NCI-H2227 (cell line): ENCODE data around the gene ZNRF3.

Source experiments
- DNase-seq: peaks from one replicate; lab custom pipeline; 2025; ENCODE audit not compliant: unreplicated experiment; lab: John Stamatoyannopoulos, UW

Gene ZNRF3

DNA sequence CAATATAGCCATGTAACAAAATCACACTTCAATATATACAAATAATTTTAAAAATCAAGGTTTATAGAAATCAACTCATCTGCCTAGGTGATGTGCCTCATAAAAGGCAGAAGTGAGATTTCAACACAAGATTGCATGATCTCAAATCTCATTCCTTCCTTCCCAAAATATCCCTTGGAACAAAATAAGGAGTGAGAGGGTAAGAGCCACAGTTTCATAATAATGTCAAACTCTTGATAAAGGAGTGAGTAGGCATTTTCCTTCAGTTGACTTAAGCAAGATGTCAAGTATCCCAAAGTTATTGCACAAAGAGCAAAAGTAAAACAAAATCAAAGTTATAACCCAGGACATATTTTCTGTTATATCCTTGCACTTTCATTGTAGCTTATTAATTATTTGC lies 97.0 kb downstream of the ZNRF3 start:
- DNase-seq: no peak

- no peak for DNase-seq
Observed at GRCh38 chr22:28981818-28982499, 98.6 kb downstream of the ZNRF3 start.

- no peak for DNase-seq
Observed at GRCh38 chr22:28983190-28983589, 99.8 kb downstream of the ZNRF3 start.

DNA sequence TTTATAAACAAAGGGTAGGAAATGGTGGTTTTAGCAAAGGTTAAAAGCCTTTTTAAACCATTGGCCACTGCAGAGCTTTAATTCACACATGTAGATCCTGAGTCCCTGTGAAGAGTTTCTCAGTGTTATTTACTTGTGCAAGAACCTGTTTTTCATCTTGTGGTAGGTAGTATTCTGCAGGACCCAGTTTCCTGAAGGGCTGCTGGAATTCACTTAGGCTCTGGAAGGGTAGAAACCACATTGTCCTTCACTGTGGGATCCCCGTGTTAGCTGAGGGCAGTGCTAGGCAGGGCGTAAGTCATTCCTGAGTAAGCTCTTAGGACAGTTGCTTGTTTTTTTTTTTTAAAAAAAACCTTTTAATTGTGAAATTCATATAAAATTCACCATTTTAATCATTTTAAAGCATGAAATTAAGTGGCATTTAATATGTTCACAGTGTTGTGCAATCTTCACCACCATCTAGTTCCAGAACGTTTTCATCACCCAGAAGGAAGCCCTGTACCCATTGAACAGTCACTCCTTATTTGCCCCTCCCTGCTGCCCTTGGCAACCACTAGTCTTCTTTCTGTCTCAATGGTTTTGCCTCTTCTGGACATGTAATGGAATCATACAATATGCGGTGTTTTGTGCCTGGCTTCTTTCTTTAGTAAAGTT lies 100.5 kb downstream of the ZNRF3 start:
- no peak for DNase-seq

- DNase-seq: no peak
Observed at GRCh38 chr22:28984482-28985158, 101.2 kb downstream of the ZNRF3 start.

DNA sequence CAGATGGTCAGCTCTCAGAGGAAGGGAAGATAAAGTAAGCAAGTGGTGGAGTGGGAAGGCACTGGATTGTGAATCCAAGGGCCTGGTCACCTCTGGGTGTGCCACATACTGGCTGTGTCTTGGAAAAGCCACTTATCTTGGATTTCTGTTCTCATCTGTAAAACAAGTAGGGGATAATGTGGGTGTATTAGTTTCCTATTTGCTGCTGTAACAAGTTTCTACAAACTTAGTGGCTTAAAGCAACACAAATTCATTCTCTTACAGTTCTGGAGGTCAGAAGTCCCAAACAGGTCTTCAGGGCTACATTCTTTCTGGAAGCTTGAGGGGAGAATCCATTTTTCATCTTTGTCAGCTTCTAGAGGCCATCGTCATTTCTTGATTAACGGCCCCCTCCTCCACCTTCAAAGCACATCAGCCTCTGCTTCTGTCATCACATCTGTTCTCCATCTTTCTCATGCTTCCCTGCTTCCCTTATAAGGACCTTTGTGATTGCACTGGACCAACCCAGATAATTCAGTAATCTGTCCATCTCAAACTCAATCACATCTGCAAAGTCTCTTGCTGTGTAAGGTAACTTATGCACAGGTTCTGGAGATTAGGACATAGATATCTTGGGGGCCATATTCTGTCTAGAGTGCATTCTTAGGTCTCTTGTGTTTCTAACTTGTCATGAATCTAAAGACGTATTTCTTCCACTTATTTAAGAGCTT lies 102.4 kb downstream of the ZNRF3 start:
- DNase-seq: no peak

DNA sequence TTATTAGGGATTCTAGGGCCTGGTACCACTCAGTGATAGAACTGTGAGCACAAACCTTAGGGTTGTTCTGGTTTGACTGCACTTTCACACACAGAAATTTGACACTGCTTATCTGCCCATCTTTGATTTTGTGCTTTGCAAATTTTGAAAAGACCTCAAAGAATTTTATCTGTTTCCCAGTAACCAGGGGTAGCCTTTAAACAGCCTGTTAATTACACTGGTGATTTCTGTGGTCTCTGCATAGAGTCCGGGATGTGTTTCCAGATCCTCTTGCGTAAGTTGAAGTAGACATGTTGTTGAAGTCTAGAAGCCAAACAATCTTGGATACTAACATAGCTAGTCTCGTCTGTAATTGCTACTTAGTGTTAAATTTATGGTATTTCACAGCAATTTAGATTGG lies 103.0 kb downstream of the ZNRF3 start:
- no peak for DNase-seq

DNA sequence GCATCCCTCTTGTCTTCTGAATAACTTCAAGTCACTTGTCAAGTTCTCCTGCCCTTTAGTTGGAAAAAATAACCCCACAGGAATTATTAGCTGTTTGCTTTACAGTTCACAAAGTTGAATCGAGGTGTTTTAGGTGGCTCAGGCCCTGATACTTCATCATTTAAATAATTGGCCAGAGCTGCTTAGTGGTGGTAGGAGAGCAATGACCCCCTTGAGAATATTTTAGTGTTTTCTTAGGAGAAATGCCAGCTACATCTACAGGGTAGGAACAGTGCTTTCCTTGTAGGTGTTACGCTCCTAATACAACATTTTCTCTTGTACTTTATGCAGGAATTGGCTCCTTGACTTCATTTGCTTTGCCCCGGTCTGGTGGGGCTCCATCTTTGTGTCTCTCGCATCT lies 105.1 kb downstream of the ZNRF3 start:
- DNase-seq: no peak

DNA sequence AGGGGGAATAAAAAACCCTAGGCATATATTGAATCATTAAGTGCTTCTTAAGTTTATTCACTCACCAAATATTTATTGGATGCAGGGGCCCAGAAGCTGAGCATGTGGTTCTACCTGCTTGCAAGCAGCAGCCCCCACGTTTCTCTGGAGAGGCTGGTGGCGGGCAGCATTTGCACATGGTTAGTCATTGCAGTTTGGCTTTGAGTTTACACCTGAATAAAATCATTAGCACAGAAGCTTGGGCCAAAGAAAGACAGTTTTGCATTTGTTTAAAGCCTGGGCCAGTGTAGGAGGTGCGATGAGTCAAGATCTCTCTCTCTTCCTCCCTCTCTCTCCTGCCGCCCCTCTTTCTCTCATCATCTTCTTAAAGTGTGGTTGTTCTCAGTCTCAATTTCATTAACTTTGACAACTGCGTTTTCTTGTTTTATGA lies 105.7 kb downstream of the ZNRF3 start:
- DNase-seq: no peak

DNA sequence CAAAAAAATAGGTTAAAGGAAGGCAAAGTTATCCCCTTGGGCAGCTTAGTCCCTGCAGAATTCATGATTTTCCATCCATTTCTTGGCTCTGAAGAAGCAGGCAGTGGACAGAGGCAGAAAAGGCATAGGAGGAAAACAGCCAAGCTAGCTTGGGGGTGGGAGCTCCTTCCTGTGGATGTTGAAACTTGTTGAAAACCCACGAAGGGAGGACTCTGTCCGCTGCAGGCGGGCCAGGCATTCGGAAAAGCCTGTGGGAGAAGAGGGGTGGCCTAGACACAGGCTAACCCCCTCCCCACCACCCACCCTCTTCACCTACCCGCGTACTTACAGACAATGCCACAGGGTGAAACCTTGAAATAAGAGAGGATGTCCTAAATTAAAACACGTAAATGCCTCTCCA lies 106.1 kb downstream of the ZNRF3 start:
- DNase-seq: no peak

- no peak for DNase-seq
Observed at GRCh38 chr22:28989912-28990311, 106.5 kb downstream of the ZNRF3 start.

GRCh38 chr22:28992565-28993356 lies 109.4 kb downstream of the ZNRF3 start:
- DNase-seq: no peak

DNA sequence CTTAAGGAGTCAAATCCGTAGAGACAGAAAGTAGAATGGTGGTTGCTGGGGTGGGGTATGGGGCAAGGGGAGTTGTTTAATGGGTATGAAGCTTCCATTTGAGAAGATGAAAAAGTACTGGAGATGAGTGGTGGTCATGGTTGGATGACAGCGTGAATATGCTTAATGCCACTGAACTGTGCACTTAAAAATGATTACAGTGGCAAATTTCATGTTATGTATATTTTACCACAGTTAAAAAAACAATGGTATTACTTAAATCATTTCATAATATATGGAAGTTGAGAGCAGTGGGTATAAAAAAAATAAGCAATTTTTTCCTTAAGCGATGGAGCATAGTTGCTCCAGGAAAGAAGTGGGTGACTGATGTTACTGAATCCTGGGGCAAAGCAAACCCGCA lies 111.2 kb downstream of the ZNRF3 start:
- DNase-seq: no peak

GRCh38 chr22:28995551-28995950 lies 112.2 kb downstream of the ZNRF3 start:
- DNase-seq: no peak

DNA sequence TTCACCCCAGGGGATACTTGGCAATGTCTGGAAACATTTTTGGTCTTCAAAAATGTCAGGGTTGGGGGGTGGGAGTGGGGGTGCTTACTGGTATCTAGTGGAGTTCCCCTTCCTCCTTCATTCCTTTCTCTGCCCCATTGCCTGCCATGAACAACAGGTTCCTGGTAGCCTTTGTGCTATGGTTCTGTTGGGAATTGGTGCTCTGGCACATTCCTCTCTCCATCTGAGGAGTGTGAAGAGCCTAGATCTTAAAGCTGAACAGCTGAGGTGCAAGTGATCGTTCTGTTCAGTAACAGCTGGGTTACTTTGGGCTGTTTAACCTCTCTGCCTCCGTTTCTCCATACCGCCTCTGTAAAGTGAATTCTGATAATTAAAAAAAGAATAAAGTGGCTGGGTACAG lies 114.0 kb downstream of the ZNRF3 start:
- no peak for DNase-seq

GRCh38 chr22:28998681-28999080 lies 115.3 kb downstream of the ZNRF3 start:
- DNase-seq: no peak

- no peak for DNase-seq
Observed at GRCh38 chr22:28999510-28999909, 116.1 kb downstream of the ZNRF3 start.

- no peak for DNase-seq
Observed at GRCh38 chr22:28999919-29000556, 116.7 kb downstream of the ZNRF3 start.

- no peak for DNase-seq
Observed at GRCh38 chr22:29000641-29001040, 117.3 kb downstream of the ZNRF3 start.

DNA sequence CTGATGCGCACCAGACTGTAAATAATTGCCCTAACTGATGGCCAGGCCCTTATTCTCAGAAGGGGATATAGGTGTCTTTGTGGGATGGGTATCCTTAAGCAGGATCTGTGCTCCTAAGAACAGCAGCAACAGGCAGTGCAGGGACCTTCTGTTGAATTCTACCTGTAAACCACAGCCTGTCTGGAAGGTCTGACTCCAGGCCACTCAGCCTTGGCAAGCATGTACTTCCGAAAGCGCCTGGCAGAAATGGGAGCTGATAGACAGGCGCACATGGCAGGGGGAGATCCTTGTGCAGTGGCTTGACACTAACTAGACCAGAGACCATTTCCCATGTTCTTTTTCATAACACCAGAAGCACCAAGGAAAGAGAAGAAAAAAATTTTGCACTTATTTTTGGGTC lies 119.2 kb downstream of the ZNRF3 start:
- DNase-seq: no peak
